NB4 (cell line): ENCODE measurements around the gene PDLIM5.
"Not testable (repeated sequence)": the region's sequence is repeated elsewhere in the genome, so short reads cannot be mapped to it uniquely, and the experiment has no call there.

Experiments used
- DNase-seq: peaks from one replicate; pipeline ENCODE4 v3.0.0; 2010; ENCODE audit warnings: low read depth
- H3K4me3 ChIP-seq: one replicate; pipeline ENCODE4 v1.5.1; 2011; ENCODE audit warnings: mild to moderate bottlenecking, low read depth, low read length, moderate library complexity
- CTCF ChIP-seq: IDR thresholded peaks from one replicate; pipeline ENCODE4 v1.5.1; 2012; ENCODE audit warnings: low read depth, low read length
- MAX ChIP-seq: IDR thresholded peaks from 2 replicates; pipeline ENCODE4 v1.6.1; 2011; ENCODE audit warnings: low read depth, low read length
- MYC ChIP-seq: IDR thresholded peaks from 2 replicates; pipeline ENCODE4 v1.6.1; 2011; ENCODE audit warnings: low read depth, low read length
- POLR2A ChIP-seq: IDR thresholded peaks from 2 replicates; pipeline ENCODE4 v1.6.1; 2011; ENCODE audit warnings: mild to moderate bottlenecking; ENCODE audit not compliant: insufficient read length; ENCODE audit errors: extremely low read depth

The PDLIM5 gene, protein sequence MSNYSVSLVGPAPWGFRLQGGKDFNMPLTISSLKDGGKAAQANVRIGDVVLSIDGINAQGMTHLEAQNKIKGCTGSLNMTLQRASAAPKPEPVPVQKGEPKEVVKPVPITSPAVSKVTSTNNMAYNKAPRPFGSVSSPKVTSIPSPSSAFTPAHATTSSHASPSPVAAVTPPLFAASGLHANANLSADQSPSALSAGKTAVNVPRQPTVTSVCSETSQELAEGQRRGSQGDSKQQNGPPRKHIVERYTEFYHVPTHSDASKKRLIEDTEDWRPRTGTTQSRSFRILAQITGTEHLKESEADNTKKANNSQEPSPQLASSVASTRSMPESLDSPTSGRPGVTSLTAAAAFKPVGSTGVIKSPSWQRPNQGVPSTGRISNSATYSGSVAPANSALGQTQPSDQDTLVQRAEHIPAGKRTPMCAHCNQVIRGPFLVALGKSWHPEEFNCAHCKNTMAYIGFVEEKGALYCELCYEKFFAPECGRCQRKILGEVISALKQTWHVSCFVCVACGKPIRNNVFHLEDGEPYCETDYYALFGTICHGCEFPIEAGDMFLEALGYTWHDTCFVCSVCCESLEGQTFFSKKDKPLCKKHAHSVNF

GRCh38 chr4:94451695-94452475 lies at the start of gene PDLIM5:
Gene PDLIM5 (plus strand): TSS chr4:94451942. CDS start chr4:94455289, 3,347 bp downstream.
- H3K4me3 ChIP-seq, result peak within 1 kb of the TSS; percentile 63
- TF ChIP-seq CTCF (no peak), POLR2A (peak; percentile 60), MYC (peak; percentile 58; the same call in 1 of the 2 replicates), MAX (peak; percentile 28; the same call in 1 of the 2 replicates)
- peak; percentile 93 for DNase-seq

- DNase-seq, H3K4me3 ChIP-seq: not testable (repeated sequence)
Observed at GRCh38 chr4:94402439-94402838, 49.3 kb upstream of the PDLIM5 start.

GRCh38 chr4:94403751-94404150 lies 48.0 kb upstream of the PDLIM5 start:
- TF ChIP-seq CTCF (no peak), MAX (no peak), POLR2A (no peak), MYC (no peak)
- no peak overlapping the region for H3K4me3 ChIP-seq
- DNase-seq, result no peak

DNA sequence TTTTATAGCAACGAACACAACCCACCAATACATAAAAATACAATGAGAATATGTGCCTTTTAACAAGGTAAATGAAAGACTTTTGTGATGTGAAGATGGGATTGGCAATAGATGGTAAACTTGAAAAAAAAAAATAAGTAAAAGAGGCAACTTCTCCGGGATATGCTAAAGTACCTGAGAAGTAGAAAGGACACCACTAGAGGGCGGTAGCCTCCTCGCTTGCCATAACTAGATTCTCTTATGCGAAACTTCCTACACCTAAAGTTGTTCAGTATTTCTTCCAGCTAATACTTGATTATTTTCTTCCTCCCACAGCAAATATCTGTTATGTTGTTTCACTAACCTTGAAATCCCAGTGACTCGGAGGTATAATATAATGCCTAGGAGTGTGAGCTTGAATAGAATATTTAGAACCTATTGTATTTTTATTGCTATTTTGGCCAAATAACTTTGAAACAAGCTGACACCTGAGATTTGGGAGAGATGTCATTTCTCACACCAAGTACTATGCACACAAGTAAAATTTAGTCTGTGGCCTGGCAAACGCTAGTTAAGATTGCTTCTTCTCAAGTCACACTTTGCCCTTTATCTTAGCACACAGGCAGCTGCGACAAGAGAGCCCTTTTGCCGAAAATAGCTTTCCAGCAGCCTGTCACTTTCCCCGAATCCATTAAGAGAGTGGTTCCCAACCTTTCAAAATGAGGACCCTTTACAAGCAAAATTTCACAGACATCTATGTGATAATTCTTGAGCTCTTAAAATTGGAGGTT lies 44.9 kb upstream of the PDLIM5 start:
- TF ChIP-seq CTCF (peak; percentile 72), MAX (no peak)
- no peak overlapping the region for H3K4me3 ChIP-seq
- peak; percentile 77 for DNase-seq

DNA sequence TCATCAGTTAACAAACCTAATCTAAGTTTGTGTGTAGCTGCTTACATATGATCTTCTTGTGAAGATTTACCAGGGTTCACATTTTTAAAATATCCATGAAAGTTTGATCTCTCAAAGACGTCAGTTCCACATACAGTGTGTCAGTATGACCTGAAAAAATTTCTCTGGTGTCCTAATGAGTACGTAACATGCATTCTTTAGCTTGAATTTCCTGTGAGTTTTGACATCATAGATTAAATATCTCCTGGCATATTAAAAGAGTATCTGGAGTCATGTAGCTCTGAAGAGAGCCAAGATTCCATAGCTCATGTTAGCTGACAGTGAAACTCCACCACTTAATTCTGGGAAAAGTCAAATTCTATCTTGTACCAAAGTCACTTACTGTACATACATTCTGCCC lies 43.9 kb upstream of the PDLIM5 start:
- H3K4me3 ChIP-seq, result no peak overlapping the region
- TF ChIP-seq POLR2A (no peak), CTCF (no peak), MYC (no peak), MAX (no peak)
- no peak for DNase-seq
